Hepatocyte (in vitro differentiated cells): ENCODE measurements around the gene RNF111.

Source experiments
- EZH2phosphoT487 ChIP-seq: fragments of 200-600 bp; sonication (generic); IDR thresholded peaks from one replicate; pipeline ENCODE4 v1.6.1; 2018; ENCODE audit warnings: antibody characterized with exemption, mild to moderate bottlenecking, low read depth, moderate library complexity; ENCODE audit not compliant: unreplicated experiment, severe bottlenecking
- TF ChIP-seq, protein P1 (sequence below): fragments of 200-600 bp; sonication (generic); IDR thresholded peaks from 2 replicates; pipeline ENCODE4 v1.5.1; 2016; ENCODE audit warnings: antibody characterized with exemption, mild to moderate bottlenecking; ENCODE audit not compliant: poor library complexity

GRCh38 chr15:58987491-58988005 lies at the start of gene RNF111:
- TF ChIP-seq, protein P1, sequence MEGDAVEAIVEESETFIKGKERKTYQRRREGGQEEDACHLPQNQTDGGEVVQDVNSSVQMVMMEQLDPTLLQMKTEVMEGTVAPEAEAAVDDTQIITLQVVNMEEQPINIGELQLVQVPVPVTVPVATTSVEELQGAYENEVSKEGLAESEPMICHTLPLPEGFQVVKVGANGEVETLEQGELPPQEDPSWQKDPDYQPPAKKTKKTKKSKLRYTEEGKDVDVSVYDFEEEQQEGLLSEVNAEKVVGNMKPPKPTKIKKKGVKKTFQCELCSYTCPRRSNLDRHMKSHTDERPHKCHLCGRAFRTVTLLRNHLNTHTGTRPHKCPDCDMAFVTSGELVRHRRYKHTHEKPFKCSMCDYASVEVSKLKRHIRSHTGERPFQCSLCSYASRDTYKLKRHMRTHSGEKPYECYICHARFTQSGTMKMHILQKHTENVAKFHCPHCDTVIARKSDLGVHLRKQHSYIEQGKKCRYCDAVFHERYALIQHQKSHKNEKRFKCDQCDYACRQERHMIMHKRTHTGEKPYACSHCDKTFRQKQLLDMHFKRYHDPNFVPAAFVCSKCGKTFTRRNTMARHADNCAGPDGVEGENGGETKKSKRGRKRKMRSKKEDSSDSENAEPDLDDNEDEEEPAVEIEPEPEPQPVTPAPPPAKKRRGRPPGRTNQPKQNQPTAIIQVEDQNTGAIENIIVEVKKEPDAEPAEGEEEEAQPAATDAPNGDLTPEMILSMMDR: no peak
- TF ChIP-seq EZH2phosphoT487: no peak
